ENCODE data around the gene MSANTD3. TPM values are rescaled to one million over a fixed set of nuclear protein-coding genes. Genes with fewer than 3 reads are reported as not detected.
A peak's percentile ranks its signal among the peaks of the same experiment; 100 is the strongest.

Gene MSANTD3
- total and polyA plus RNA-seq, 2 of the 13 experiments (the other 11 are each of a cell fraction or from before 2014, with no cell fraction given) = 10.1 to 19.2 TPM

GRCh38 chr9:100468041-100468440 lies 41.1 kb downstream of the MSANTD3 start:
- no peak overlapping the region for H3K9ac ChIP-seq (ENCODE audit: insufficient read depth, low read depth, low read length)
- no peak for FAIRE-seq
- TF ChIP-seq ZNF205 (CRISPR knock-in tag; IDR thresholded peaks at IDR 0.05) (peak; percentile 98), MAFG (CRISPR knock-in tag; IDR thresholded peaks at IDR 0.05) (no peak), KDM6A (CRISPR knock-in tag; IDR thresholded peaks at IDR 0.05; ENCODE audit: low read depth) (no peak), TBL1XR1 (IDR thresholded peaks at IDR 0.05; ENCODE audit: borderline replicate concordance, low read length, partially characterized antibody) (no peak), KDM4B (CRISPR knock-in tag; IDR thresholded peaks at IDR 0.05) (no peak)
- TF ChIP-seq, protein P1, sequence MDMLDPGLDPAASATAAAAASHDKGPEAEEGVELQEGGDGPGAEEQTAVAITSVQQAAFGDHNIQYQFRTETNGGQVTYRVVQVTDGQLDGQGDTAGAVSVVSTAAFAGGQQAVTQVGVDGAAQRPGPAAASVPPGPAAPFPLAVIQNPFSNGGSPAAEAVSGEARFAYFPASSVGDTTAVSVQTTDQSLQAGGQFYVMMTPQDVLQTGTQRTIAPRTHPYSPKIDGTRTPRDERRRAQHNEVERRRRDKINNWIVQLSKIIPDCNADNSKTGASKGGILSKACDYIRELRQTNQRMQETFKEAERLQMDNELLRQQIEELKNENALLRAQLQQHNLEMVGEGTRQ (IDR thresholded peaks at IDR 0.05; ENCODE audit: low read depth, low read length) = no peak
- TF ChIP-seq, protein P1 (CRISPR knock-in tag; IDR thresholded peaks at IDR 0.05; ENCODE audit: borderline replicate concordance) = no peak
- TF ChIP-seq, protein P2, sequence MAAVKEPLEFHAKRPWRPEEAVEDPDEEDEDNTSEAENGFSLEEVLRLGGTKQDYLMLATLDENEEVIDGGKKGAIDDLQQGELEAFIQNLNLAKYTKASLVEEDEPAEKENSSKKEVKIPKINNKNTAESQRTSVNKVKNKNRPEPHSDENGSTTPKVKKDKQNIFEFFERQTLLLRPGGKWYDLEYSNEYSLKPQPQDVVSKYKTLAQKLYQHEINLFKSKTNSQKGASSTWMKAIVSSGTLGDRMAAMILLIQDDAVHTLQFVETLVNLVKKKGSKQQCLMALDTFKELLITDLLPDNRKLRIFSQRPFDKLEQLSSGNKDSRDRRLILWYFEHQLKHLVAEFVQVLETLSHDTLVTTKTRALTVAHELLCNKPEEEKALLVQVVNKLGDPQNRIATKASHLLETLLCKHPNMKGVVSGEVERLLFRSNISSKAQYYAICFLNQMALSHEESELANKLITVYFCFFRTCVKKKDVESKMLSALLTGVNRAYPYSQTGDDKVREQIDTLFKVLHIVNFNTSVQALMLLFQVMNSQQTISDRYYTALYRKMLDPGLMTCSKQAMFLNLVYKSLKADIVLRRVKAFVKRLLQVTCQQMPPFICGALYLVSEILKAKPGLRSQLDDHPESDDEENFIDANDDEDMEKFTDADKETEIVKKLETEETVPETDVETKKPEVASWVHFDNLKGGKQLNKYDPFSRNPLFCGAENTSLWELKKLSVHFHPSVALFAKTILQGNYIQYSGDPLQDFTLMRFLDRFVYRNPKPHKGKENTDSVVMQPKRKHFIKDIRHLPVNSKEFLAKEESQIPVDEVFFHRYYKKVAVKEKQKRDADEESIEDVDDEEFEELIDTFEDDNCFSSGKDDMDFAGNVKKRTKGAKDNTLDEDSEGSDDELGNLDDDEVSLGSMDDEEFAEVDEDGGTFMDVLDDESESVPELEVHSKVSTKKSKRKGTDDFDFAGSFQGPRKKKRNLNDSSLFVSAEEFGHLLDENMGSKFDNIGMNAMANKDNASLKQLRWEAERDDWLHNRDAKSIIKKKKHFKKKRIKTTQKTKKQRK (IDR thresholded peaks at IDR 0.05; ENCODE audit: low read length) = no peak
- TF ChIP-seq, protein P3, sequence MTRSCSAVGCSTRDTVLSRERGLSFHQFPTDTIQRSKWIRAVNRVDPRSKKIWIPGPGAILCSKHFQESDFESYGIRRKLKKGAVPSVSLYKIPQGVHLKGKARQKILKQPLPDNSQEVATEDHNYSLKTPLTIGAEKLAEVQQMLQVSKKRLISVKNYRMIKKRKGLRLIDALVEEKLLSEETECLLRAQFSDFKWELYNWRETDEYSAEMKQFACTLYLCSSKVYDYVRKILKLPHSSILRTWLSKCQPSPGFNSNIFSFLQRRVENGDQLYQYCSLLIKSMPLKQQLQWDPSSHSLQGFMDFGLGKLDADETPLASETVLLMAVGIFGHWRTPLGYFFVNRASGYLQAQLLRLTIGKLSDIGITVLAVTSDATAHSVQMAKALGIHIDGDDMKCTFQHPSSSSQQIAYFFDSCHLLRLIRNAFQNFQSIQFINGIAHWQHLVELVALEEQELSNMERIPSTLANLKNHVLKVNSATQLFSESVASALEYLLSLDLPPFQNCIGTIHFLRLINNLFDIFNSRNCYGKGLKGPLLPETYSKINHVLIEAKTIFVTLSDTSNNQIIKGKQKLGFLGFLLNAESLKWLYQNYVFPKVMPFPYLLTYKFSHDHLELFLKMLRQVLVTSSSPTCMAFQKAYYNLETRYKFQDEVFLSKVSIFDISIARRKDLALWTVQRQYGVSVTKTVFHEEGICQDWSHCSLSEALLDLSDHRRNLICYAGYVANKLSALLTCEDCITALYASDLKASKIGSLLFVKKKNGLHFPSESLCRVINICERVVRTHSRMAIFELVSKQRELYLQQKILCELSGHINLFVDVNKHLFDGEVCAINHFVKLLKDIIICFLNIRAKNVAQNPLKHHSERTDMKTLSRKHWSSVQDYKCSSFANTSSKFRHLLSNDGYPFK (CRISPR knock-in tag; IDR thresholded peaks at IDR 0.05; ENCODE audit: borderline replicate concordance) = no peak
- TF ChIP-seq, protein P4, sequence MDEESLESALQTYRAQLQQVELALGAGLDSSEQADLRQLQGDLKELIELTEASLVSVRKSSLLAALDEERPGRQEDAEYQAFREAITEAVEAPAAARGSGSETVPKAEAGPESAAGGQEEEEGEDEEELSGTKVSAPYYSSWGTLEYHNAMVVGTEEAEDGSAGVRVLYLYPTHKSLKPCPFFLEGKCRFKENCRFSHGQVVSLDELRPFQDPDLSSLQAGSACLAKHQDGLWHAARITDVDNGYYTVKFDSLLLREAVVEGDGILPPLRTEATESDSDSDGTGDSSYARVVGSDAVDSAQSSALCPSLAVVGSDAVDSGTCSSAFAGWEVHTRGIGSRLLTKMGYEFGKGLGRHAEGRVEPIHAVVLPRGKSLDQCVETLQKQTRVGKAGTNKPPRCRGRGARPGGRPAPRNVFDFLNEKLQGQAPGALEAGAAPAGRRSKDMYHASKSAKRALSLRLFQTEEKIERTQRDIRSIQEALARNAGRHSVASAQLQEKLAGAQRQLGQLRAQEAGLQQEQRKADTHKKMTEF (CRISPR knock-in tag; IDR thresholded peaks at IDR 0.05) = no peak
- H3K79me2 ChIP-seq (ENCODE audit: insufficient read depth, low read length) = no peaks in the 10 kb centered on the region
- in situ Hi-C loops (cut with HindIII; ENCODE audit: extremely low pct_ligation_motif_present, low pct_unique_long_range_greater_than_20kb) = no loop called here
- no peak overlapping the region for H3K4me2 ChIP-seq (ENCODE audit: low read depth, low read length)
- no peak overlapping the region for H2AFZ ChIP-seq (ENCODE audit: low read length)
- no peak overlapping the region for H3K4me3 ChIP-seq (replicated peaks in 1 of 3; ENCODE audit: insufficient read depth in 1 of 3, low read depth in 2 of 3, low read length in 3 of 3)
- 69% methylated on average over 6 of the region's 6 CpGs for WGBS (ENCODE audit: low lambda C conversion rate)
- no peaks in the 10 kb centered on the region for H4K20me1 ChIP-seq (ENCODE audit: insufficient read depth, low read length)
- H3K4me1 ChIP-seq (ENCODE audit: insufficient read depth, low read length) = peaks cover 44% of the 10 kb centered on the region
- DNase-seq (ENCODE audit: low spot score) = no peak
- no peaks in the 10 kb centered on the region for H3K9me3 ChIP-seq (ENCODE audit: low read length)
- H3K27me3 ChIP-seq (ENCODE audit: control insufficient read depth in 1 of 2, insufficient read depth in 2 of 2, low read length in 2 of 2) = no peaks in the 10 kb centered on the region; a peak in 1 of 5 replicates
- no peak overlapping the region for H3K27ac ChIP-seq (ENCODE audit: extremely low read length, insufficient read depth, low read length)
- no peak for ATAC-seq
- ChIA-PET CTCF (ENCODE audit: low intra/inter-chr PET ratio, low total read pairs) (no interaction called here), POLR2A (no interaction called here)
- intact Hi-C loops (cut with micrococcal nuclease; ENCODE audit: unreplicated experiment) = no loop called here
- H3K36me3 ChIP-seq (replicated peaks in 1 of 2; ENCODE audit: control insufficient read depth in 1 of 2, insufficient read depth in 2 of 2, low read length in 2 of 2) = no peaks in the 10 kb centered on the region
- BruUV-seq (replicated peaks) = no TSS peak
